Hematopoietic multipotent progenitor cell treated with erythropoietin and hydrocortisone succinate and interleukin-3 and kit ligand, for 4 days (in vitro differentiated cells): ENCODE data around the gene PRKAG2.

ENCODE experiments used
- DNase-seq: peaks from one replicate; pipeline ENCODE4 v3.0.0-alpha.2; 2015

Gene PRKAG2

DNA sequence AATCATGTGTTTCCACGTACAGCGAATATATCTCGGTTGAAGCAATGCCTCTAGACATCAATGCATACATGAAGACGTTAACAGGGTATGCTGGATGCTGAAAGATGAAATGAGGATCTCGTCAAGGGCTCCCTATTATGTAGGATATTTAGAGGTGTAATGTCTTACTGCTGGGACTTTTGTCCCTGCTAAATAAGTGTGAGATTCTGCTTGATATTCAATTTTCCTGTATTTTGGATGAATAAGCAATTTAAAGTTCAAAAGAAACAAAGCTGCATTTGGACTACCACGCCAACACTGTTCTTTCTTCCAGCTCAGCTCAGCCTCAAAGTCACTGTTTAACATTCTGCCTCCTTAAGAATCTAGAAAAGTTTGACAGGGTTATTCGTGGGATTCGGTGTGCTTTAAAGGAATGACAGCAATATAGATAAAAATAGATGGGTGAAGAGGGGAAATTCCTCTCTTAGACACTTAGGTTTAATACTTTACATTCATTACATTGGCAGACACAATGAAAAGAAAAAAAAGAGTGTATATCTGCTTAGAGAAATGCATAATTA is 247.1 kb downstream of the PRKAG2 start:
- no peak for DNase-seq

DNA sequence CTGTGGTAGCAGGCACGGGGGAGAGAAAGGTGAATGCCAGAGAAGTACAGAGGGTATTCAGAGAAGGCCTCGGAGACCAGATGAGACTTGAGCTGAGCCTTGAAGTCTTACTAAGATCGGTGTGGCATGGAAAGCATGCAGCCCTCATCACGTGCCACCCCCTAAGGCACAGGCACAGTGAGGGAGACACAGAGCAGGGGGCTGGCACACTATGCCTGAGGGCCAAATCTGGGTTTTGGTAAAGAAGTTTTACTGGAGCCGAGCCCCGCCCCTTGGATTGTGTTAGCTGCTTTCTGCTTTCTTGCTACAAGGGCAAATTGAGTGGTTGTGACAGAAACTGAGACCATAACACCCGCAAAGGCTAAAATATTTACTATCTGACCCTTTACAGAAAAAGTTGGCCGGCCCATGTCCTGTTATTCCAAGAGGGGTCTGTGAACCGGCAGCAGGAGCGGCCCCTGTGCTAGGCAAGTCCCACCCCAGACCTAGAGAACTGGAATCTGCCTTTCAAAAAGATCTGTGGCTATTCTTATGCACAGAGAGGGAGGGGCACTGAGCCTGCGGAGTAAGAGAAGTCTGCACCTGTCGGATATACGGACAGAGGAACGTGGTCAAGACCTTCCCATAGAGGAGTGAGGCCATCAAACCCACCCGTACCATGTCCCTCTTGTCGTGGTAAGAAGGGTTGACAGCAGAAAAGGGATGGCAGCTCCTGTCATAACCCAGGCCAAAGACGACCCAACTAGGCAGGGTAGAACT is 247.9 kb downstream of the PRKAG2 start:
- no peak for DNase-seq

DNA sequence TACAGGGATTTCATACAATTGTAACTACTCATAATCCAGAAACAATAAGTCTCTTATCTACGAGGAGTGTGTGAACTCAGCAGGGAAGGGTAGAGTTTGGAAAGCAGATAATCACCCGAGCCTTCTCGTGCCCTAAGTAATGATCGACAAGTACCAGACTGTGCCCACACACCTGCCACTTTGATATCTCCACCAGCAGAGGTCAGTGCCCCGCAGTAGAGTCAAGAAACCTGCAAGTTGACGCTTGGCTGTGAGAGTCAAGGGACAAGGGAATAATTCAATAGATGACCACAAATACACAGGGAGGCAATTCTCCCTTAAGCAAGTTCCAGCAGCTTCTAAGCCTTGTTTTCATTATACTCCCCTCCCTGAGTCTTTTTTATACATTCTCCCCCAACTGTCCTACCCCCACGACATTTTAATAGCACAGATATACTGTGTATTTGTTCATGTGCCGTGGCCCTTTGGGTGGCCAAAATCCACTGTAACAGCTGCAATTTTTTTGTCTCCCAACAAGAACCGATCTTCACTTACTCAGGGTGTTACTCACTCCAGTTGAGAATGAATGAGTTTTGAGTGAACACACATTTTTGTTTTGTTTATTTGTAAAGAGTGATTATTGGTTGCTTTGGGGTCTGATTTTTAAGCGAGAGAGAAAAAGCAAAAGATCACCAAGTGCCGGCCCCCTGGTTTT is 250.3 kb downstream of the PRKAG2 start:
- DNase-seq: peak; percentile 82

- no peak for DNase-seq
These were observed 251.3 kb downstream of the PRKAG2 start for GRCh38 chr7:151625606-151626005.

DNA sequence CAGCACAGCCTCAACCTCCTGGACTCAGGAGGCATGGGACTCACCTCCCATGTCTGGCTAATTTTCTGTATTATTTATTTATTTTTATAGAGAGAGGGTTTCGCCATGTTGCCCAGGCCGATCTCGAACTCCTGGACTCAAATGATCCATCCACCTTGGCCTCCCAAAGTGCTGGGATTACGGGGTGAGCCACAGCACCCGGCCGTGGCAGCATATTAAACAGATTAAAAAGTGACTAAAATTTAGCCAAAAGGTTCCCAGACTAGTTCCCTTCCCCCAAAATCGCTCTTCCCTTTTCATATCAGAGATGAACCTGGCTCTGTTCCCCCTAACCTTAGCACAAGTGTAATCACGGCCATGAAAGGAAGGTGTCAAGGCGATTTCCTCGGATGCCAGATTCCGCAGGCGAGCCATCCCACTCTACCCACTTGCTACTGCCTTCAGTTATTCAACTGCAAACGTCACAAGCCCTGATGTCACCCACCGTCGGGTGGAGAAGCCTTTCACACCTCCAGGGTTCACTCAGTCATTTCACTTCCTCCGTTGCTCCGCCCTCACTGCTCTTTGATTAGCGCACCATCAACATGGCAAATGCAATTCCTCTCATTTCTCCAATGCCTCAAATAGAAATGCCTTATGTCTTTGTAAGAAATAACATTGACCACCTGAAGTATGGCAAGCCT is 252.5 kb downstream of the PRKAG2 start:
- DNase-seq: no peak

GRCh38 chr7:151623766-151624165 is 253.1 kb downstream of the PRKAG2 start:
- DNase-seq: no peak

DNA sequence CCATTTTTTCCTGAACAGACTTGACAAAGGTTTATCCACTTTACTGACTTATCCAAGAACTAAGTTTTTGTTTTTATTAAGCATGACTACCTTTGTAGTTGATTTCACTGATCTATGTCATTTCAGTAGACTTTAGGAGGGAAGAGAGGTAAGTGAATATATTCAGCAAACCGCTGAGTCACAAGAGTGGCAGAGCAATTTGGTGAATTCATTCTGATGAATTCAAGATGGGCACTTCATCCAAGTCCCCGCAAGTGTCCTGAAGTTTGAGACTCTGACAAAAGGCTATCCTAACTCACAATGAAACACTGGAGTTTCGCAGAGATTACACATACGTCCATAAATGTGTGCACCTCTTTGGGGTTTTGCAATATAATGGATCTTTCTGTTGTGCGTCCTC is 255.0 kb downstream of the PRKAG2 start:
- no peak for DNase-seq

DNA sequence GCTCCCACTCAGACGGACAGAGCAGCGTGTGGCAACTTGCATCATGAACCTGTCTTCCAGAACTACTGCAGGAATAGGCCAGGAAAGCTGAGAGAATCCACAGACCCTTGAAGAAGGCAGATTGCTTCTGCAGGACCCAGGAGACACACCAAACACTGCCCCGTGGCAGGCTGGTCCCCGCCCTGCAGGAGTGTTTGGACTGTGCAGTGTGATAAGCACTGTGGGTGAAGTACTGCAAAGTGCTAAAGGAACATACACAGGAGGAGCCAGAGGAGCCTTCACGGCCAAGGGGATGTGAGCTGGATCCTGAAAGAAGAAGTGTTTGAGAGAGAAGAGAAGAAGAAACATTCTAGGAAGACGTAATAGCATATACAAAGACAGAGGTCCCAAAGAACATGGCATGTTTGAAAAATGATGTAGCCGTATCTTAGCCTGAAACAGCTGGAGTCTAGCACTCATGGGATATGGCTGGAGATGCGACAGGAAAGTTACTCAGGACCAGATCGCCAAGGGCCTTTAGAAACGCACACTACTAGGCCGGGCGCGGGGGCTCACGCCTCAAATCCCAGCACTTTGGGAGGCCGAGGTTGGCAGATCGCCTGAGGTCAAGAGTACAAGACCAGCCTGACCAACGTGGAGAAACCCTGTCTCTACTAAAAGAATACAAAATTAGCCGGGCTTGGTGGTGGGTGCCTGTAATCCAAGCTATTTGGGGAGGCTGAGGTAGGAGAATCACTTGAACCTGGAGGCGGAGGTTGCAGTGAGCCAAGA is 260.3 kb downstream of the PRKAG2 start:
- DNase-seq: peak; percentile 67

GRCh38 chr7:151615784-151616183 is 261.1 kb downstream of the PRKAG2 start:
- no peak for DNase-seq

GRCh38 chr7:151615058-151615457 is 261.9 kb downstream of the PRKAG2 start:
- no peak for DNase-seq

DNA sequence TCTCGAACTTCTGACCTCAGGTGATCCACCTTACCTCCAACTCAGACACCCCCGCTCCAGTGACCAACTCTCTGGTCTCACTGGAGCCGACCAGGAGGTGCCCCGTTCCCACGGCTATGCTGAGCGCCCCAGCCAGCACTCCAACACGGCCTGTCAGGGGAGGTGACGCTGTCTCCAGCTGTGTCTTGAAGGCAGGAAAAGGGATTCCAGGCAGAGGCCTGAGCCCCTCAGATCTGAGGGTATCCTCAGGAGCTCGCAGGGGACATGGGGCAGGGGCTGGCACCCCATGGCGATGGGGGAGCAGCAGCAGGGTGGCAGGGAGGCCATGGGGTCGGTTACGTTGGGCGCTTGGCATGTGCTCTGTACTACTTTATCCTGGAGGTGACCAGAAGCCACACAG is 262.9 kb downstream of the PRKAG2 start:
- DNase-seq: no peak

- no peak for DNase-seq
These were observed 265.0 kb downstream of the PRKAG2 start for GRCh38 chr7:151611878-151612277.

DNA sequence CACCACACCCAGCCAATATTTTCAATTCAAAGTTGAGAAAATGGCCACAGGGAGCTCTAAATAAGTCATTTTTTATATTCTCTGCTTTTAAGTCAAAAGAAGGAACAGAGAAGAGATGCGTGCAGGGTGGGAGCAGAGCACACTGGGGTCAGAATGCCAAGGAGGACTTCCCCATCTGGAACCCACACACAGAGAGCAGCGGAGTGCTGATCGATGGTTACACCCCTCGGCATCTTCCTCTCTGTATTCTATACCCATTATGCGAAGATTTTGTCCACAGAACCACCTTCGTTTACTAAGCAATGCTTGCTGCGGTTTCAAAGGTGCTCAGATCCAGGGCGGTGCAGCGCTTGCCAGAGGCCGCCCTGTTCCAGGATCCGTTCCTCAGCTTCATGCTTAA is 265.9 kb downstream of the PRKAG2 start:
- DNase-seq: no peak

DNA sequence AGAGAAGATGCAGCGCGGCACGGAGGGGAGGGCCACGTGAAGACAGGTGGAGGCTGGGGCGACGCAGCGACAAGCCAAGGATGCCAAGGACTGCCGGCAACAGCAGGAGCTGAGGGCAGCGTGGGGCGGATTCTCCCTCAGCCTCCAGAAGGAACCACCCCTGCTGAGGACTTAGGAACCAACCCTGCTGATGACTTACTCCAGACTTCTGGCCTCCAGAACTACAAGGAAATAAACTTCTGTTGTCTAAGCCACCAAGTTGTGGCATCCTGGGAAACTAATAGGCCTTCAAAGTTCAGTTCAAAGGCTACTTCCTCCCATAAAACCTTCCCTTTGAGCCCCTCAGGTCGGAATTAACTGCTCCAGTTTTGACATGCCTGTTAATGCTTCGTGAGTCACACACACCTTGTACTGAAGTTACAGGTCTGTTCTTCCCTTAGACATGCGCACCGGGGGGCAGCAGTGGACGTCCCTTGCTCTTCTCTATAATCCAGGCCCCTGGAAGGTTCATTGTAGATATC is 268.8 kb downstream of the PRKAG2 start:
- peak; percentile 26 for DNase-seq

DNA sequence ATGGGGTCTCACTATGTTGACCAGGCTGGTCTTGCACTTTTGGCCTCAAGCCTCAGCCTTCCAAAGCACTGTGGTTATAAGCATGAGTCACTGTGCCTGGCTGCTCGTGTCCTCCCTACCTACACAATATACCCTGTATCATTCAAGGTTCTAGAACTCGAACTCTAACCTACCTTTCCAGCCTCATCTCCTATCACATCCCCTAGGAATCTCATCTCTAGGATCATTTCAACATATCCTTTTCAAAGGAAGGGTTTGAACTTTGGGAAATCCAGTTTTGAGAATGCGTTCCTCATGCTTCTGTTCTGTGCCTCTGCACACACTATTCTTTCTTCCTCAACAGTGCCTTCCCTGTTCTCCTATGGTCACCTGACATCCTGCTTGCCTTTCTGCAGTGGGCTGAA is 269.4 kb downstream of the PRKAG2 start:
- DNase-seq: no peak

GRCh38 chr7:151603951-151604350 is 273.0 kb downstream of the PRKAG2 start:
- no peak for DNase-seq

- DNase-seq: no peak
These were observed 275.2 kb downstream of the PRKAG2 start for GRCh38 chr7:151601521-151602305.

- no peak for DNase-seq
These were observed 276.6 kb downstream of the PRKAG2 start for GRCh38 chr7:151600331-151600730.

DNA sequence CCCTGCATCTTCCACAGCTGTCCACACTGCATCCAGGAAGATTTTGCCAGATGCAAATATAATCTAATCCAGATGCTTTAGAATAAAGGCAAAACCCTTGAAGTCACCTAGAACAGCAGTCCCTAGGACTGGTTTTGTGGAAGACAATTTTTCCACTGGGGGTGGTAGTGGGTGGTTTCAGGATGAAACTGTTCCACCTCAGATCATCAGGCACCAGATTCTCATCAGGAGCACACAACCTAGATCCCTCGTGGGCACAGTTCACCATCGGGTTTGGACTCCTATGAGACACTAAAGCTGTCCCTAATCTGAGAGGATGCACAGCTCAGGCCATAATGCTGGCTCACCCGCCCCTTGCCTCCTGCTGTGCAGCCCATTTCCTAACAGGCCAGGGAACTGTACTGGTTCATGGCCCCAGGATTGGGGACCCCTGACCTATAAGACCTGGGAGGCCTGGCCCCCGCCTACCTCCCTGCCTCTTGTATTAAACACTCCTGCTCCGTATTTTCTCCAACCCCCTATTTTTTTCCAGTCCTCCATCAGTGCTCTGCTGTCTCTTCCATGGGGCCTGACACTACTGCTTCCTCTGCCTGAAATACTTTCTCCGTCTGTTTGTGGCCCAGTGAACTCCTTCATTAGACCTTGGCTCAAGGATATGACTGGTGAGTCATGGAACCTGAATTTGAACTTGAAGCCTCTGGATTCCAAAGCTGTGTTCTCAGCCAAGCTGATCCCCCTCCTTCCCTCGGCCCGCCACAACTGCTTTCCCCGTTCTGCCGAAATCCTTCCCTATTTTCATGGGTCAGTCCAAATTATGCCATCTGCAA is 277.3 kb downstream of the PRKAG2 start:
- no peak for DNase-seq

GRCh38 chr7:151597541-151598444 is 279.1 kb downstream of the PRKAG2 start:
- DNase-seq: no peak
